ENCODE data around the gene UQCRC1. TPM values are rescaled to one million over a fixed set of nuclear protein-coding genes. Genes with fewer than 3 reads are reported as not detected.
A peak's percentile ranks its signal among the peaks of the same experiment; 100 is the strongest.

The UQCRC1 gene
- total RNA-seq (138 TPM), polyA plus RNA-seq (ENCODE audit: insufficient read depth in 1 of 8, insufficient read length in 8 of 8, low replicate concordance in 1 of 8) (100 to 1,000 TPM; 167 to 201 (median 195) TPM)
- long read RNA-seq, donor 1, transcript UQCRC1-201 (13 exons, 1,985 nt): major isoform, 21 of 21 reads
- long read RNA-seq, donor 1, partial matches to known transcripts: 0 of 21 reads
- long read RNA-seq, donor 1, other reads (novel, unspliced or antisense): 0 of 21 reads
- long read RNA-seq, donor 2, transcript UQCRC1-201 (13 exons, 1,985 nt): major isoform, 5 of 5 reads
- long read RNA-seq, donor 2, partial matches to known transcripts: 0 of 5 reads
- long read RNA-seq, donor 2, other reads (novel, unspliced or antisense): 0 of 5 reads
- long read RNA-seq, donor 3, transcript UQCRC1-201 (13 exons, 1,985 nt): major isoform, 75 of 84 reads
- long read RNA-seq, donor 3, partial matches to known transcripts: 7 of 84 reads
- long read RNA-seq, donor 3, other reads (novel, unspliced or antisense): 0 of 84 reads
- long read RNA-seq, donor 4, transcript UQCRC1-201 (13 exons, 1,985 nt): major isoform, 21 of 26 reads
- long read RNA-seq, donor 4, partial matches to known transcripts: 5 of 26 reads
- long read RNA-seq, donor 4, other reads (novel, unspliced or antisense): 0 of 26 reads
- long read RNA-seq, donor 5, transcript UQCRC1-201 (13 exons, 1,985 nt): major isoform, 95 of 130 reads
- long read RNA-seq, donor 5, partial matches to known transcripts: 34 of 130 reads
- long read RNA-seq, donor 5, other reads (novel, unspliced or antisense): 0 of 130 reads
- long read RNA-seq, donor 6, transcript UQCRC1-201 (13 exons, 1,985 nt): major isoform, 91 of 122 reads
- long read RNA-seq, donor 6, partial matches to known transcripts: 22 of 122 reads
- long read RNA-seq, donor 6, other reads (novel, unspliced or antisense): 7 of 122 reads
- long read RNA-seq, donor 7, transcript UQCRC1-201 (13 exons, 1,985 nt): major isoform, 60 of 80 reads
- long read RNA-seq, donor 7, partial matches to known transcripts: 20 of 80 reads
- long read RNA-seq, donor 7, other reads (novel, unspliced or antisense): 0 of 80 reads
- long read RNA-seq, donor 8, transcript UQCRC1-201 (13 exons, 1,985 nt): major isoform, 23 of 24 reads
- long read RNA-seq, donor 8, partial matches to known transcripts: 0 of 24 reads
- long read RNA-seq, donor 8, other reads (novel, unspliced or antisense): 0 of 24 reads
- long read RNA-seq, donor 9, transcript UQCRC1-201 (13 exons, 1,985 nt): major isoform, 41 of 48 reads
- long read RNA-seq, donor 9, partial matches to known transcripts: 7 of 48 reads
- long read RNA-seq, donor 9, other reads (novel, unspliced or antisense): 0 of 48 reads
- long read RNA-seq, donor 10, transcript UQCRC1-201 (13 exons, 1,985 nt): major isoform, 71 of 71 reads
- long read RNA-seq, donor 10, partial matches to known transcripts: 0 of 71 reads
- long read RNA-seq, donor 10, other reads (novel, unspliced or antisense): 0 of 71 reads
- long read RNA-seq, donor 11, transcript UQCRC1-201 (13 exons, 1,985 nt): major isoform, 42 of 47 reads
- long read RNA-seq, donor 11, partial matches to known transcripts: 5 of 47 reads
- long read RNA-seq, donor 11, other reads (novel, unspliced or antisense): 0 of 47 reads

DNA sequence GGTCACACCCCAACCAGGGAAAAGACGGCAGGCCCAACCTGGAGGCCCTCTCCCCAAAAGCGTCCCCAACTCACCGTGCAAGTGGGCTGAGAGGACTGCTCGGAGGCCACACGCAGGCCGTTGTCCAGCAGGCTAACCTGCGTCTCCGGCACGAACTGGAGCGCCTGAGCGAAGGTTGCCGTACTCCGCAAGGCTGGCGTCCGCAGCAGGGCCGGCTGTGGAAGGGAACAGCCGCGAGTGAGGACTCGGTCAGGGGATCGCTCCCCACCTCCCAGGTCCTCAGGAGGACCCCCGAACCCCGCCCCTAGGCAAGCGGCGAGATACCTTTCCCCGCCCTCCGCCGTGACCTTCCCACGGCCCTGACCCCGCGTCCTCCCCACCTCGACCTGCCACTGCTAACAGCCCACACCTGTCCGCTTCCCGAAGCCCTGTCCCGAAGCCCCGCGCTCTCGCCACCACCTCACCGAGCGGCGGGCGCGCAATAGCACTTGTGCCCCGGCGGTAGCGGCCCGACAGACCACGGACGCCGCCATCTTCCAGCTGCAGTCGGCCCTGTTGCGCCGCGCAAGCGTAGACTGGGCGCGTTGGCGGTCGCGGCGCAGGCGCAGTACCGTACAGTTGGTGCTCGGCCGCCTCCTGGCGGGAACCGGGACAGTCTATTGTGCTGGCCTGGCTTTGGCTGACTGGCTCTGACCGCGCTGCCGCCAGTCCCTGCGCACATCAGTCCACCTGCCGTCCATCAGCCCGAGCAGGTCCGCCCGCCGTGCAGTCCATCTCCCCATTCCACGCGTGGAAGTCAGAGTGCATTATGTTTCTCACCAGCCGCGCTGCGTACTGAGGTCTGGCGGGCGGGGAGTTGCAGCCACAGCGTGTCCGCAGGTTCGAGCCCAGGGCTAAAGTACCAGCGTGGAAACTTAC is at the start of gene UQCRC1:
Gene UQCRC1 (minus strand): TSS at position 559 of the 918 bp plus-strand sequence. CDS start 26 bp downstream, at position 533.
- DNase-seq: peak; percentile 97
- Histone ChIP-seq H3K4me1 (ENCODE audit: control insufficient read depth, insufficient read depth, low read length) (peaks cover 5% of the 10 kb centered on the region), H3K9me3 (replicated peaks; ENCODE audit: control insufficient read depth, low read depth, low read length) (no peaks in the 10 kb centered on the region), H3K27ac (ENCODE audit: low read length) (peak within 1 kb of the TSS; percentile 82), H3K27me3 (ENCODE audit: control insufficient read depth, insufficient read depth, low read length) (peaks cover 12% of the 10 kb centered on the region), H3K36me3 (ENCODE audit: control insufficient read depth, insufficient read depth, low read length) (peaks cover 23% of the 10 kb centered on the region), H3K4me3 (ENCODE audit: low read length) (peak within 1 kb of the TSS; percentile 99)
- 1% methylated on average over 80 of the region's 86 CpGs for WGBS (ENCODE audit: insufficient coverage)

DNA sequence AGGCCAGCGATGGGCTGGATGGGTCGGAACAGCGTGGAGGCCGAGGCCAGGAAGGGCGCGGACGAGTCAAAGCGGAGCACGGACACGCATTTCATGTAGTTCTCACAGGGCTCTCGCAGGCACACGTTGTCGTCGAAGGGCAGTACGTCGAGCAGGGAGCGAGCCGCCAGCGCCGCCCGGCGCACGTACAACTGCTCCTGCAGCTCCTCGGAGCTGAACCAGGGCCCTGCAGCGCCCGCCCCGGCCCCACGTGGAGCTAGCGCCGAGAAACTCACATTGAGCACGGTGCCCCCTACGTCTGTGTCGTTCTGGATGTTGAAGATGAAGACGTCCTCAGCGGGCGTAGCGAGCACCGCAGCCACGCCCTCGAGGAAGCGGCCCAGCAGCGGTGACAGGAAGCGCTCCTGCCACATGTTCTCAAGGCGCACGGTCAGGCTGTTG is 47.4 kb upstream of the UQCRC1 start:
- 50% methylated on average over 45 of the region's 45 CpGs for WGBS (ENCODE audit: insufficient coverage)
- H3K9me3 ChIP-seq (replicated peaks; ENCODE audit: control insufficient read depth, low read depth, low read length): no peaks in the 10 kb centered on the region
- no peak for DNase-seq
- no peaks in the 10 kb centered on the region for H3K36me3 ChIP-seq (ENCODE audit: control insufficient read depth, insufficient read depth, low read length)
- peaks cover 16% of the 10 kb centered on the region for H3K4me1 ChIP-seq (ENCODE audit: control insufficient read depth, insufficient read depth, low read length)
- peaks cover 46% of the 10 kb centered on the region for H3K27me3 ChIP-seq (ENCODE audit: control insufficient read depth, insufficient read depth, low read length)
- H3K27ac ChIP-seq (ENCODE audit: low read length): no peak overlapping the region
- peak overlapping the region; percentile 46 for H3K4me3 ChIP-seq (ENCODE audit: low read length)

DNA sequence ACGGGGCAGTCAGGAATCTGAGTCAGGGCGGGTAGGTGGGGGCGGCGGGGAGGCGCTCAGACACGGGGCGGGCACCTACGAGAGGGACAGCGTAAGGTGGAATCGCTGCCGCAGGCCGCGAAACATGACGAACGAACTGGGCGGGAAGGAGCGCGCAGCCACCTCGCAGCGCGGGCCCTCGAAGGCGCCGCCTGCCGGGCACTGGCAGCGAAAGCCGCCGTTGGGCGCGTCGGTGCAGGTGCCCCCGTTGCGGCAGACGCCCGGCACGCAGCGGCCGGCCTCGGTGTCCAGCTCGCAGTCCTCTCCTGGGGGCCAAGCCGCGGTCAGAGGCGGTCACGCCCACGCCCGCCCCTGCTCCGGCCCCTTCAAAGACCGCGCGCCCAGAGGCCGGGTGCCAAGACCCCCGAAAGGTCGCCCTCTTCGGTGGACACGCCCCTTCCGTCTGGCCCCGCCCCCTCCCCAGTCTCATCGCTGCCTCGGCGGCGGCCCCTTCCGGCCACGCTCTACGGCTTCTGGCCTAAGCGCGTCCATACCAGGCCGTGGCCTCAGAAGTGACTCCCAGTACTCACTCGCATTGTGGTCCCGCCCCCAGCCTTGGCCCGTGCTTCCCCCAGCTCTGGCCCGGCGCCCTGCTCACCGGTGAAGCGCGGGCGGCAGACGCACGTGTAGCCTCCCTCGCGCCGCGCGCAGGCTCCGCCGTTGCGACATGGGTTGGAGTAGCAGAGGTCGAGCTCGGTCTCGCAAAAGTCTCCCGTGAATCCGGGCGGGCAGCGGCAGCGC is 46.8 kb upstream of the UQCRC1 start:
- peak; percentile 82 for DNase-seq
- Histone ChIP-seq H3K27ac (ENCODE audit: low read length) (no peak overlapping the region), H3K4me3 (ENCODE audit: low read length) (peak overlapping the region; percentile 46), H3K9me3 (replicated peaks; ENCODE audit: control insufficient read depth, low read depth, low read length) (no peaks in the 10 kb centered on the region), H3K4me1 (ENCODE audit: control insufficient read depth, insufficient read depth, low read length) (peaks cover 11% of the 10 kb centered on the region), H3K36me3 (ENCODE audit: control insufficient read depth, insufficient read depth, low read length) (no peaks in the 10 kb centered on the region), H3K27me3 (ENCODE audit: control insufficient read depth, insufficient read depth, low read length) (peaks cover 44% of the 10 kb centered on the region)
- WGBS (ENCODE audit: insufficient coverage): 1% methylated on average over 92 of the region's 94 CpGs

DNA sequence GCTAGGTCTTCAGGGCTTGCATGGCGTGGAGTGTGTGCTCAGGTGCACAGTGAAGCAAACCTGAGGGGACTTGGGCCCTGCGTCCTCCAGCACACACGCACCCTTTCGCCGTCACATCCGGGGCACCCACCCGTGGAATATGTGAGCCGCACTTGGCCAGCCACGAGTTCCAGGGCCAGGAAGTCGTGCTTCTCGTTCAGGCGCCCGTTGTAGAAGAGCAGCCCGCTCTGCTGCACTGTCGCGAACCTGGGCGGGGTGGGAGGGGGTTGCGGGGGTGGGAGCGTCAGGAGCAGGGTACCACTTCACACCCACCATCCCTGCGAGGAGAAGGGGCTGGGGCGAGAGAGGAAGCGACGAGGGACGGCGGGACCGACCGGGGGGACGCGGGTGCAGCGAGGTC is 46.2 kb upstream of the UQCRC1 start:
- Histone ChIP-seq H3K9me3 (replicated peaks; ENCODE audit: control insufficient read depth, low read depth, low read length) (no peaks in the 10 kb centered on the region), H3K4me1 (ENCODE audit: control insufficient read depth, insufficient read depth, low read length) (peaks cover 5% of the 10 kb centered on the region), H3K27ac (ENCODE audit: low read length) (no peak overlapping the region), H3K36me3 (ENCODE audit: control insufficient read depth, insufficient read depth, low read length) (no peaks in the 10 kb centered on the region), H3K4me3 (ENCODE audit: low read length) (peak overlapping the region; percentile 26), H3K27me3 (ENCODE audit: control insufficient read depth, insufficient read depth, low read length) (peaks cover 38% of the 10 kb centered on the region)
- 30% methylated on average over 15 of the region's 30 CpGs for WGBS (ENCODE audit: insufficient coverage)
- no peak for DNase-seq

DNA sequence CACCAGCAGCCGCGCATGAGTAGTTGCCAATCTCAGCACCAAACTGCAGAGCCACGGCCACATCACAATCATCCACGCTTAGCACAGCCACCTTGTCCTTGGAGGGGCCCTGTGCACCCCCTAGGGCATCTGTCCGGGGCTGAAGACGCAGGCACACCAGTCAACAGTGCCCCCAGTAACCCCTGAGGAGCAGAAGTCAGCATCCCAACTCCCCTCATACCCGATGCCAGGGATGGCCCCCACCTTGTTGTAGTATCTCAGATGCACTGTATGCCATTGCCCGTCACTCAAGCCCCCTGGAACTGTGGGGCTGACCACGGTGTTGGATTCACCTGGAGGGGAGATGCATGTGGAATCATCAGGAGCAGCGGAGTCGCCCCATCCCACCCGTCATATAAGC is 45.6 kb upstream of the UQCRC1 start:
- DNase-seq: no peak
- H3K9me3 ChIP-seq (replicated peaks; ENCODE audit: control insufficient read depth, low read depth, low read length): no peaks in the 10 kb centered on the region
- no peaks in the 10 kb centered on the region for H3K36me3 ChIP-seq (ENCODE audit: control insufficient read depth, insufficient read depth, low read length)
- WGBS (ENCODE audit: insufficient coverage): 95% methylated on average over 7 of the region's 12 CpGs
- peaks cover 33% of the 10 kb centered on the region for H3K27me3 ChIP-seq (ENCODE audit: control insufficient read depth, insufficient read depth, low read length)
- no peak overlapping the region for H3K4me3 ChIP-seq (ENCODE audit: low read length)
- peaks cover 5% of the 10 kb centered on the region for H3K4me1 ChIP-seq (ENCODE audit: control insufficient read depth, insufficient read depth, low read length)
- no peak overlapping the region for H3K27ac ChIP-seq (ENCODE audit: low read length)

DNA sequence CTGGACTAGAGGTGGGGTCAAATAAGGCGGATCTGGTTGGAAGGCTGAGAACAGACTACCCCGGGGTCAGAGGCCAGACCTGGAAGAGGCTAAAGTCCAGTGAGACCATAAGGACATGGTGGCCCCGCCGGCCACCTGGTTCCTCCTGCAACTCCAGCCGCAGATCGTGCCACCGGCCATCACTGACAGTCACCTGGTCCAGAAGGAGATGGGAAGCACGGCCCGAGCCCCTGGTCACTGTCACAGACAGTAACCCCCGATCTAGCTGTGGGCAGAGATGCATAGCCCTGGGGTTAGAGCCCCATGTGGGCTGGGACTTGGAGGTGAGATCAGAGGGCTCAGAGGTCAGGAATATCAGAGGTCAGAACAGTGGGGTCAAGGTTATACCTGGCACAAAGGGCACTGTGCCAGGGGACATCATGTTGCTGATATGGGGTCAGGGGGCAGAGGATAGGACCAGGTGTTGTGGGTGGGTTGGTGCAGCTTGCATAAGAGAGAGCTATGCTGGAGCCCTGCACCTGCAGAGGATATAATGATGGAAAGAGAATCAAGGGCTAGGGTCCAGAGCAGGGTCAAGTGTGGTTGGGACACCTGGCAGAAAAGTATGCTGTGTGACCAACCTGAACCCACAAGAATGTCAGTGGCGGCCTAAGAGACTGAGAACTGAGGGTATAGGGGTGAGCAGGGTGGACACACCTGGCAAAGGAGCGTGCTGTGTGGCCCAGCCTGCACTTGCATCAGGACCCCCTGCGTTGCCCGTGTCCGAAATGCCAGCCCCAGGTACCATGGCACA is 43.7 kb upstream of the UQCRC1 start:
- Histone ChIP-seq H3K27ac (ENCODE audit: low read length) (no peak overlapping the region), H3K36me3 (ENCODE audit: control insufficient read depth, insufficient read depth, low read length) (no peaks in the 10 kb centered on the region), H3K4me1 (ENCODE audit: control insufficient read depth, insufficient read depth, low read length) (peaks cover 5% of the 10 kb centered on the region), H3K9me3 (replicated peaks; ENCODE audit: control insufficient read depth, low read depth, low read length) (no peaks in the 10 kb centered on the region), H3K4me3 (ENCODE audit: low read length) (no peak overlapping the region), H3K27me3 (ENCODE audit: control insufficient read depth, insufficient read depth, low read length) (peaks cover 20% of the 10 kb centered on the region)
- no peak for DNase-seq
- 91% methylated on average over 12 of the region's 15 CpGs for WGBS (ENCODE audit: insufficient coverage)

DNA sequence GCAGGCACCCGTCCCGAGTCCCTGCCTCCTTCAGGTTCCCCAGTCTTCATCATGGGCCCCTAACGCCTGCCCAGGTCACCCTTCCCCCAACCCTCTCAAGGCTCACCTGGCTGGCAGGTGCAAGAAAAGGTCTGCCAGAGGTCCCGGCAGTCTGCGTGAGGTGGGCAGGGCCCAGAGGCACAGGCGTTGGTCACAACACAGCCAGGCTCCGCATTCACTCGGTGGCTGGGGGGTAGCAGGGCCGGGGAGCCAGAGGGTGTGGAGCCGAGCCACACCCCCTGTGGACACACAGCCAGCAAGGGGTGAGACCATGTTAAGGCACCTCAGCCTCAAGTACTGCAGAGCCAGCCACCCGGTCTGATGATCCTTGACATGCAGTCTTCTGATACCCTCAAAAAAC is 42.3 kb upstream of the UQCRC1 start:
- 69% methylated on average over 11 of the region's 11 CpGs for WGBS (ENCODE audit: insufficient coverage)
- Histone ChIP-seq H3K27me3 (ENCODE audit: control insufficient read depth, insufficient read depth, low read length) (peaks cover 11% of the 10 kb centered on the region), H3K4me1 (ENCODE audit: control insufficient read depth, insufficient read depth, low read length) (peaks cover 4% of the 10 kb centered on the region)

DNA sequence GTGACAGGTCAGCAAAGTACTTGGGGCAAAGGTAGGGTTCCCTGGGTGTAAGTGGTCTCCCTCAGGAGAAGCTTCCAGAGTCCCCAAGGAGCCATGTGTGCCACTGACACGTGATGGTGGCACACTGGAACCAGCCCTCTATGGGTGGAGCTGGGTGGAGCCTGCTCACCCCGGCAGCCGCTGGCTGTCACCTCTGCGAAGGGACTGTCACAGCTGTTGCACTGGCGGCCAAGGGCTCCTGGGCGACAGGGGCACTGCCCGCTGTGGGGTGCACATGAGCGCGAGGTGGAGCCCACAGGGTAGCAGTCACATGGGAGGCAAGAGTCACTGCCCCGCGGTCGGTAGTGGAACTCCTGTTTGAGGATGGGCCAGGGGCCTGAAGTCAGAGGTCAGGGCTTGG is 41.3 kb upstream of the UQCRC1 start:
- no peak for DNase-seq
- Histone ChIP-seq H3K36me3 (ENCODE audit: control insufficient read depth, insufficient read depth, low read length) (no peaks in the 10 kb centered on the region), H3K4me1 (ENCODE audit: control insufficient read depth, insufficient read depth, low read length) (no peaks in the 10 kb centered on the region), H3K4me3 (ENCODE audit: low read length) (no peak overlapping the region), H3K27me3 (ENCODE audit: control insufficient read depth, insufficient read depth, low read length) (peaks cover 7% of the 10 kb centered on the region), H3K9me3 (replicated peaks; ENCODE audit: control insufficient read depth, low read depth, low read length) (no peaks in the 10 kb centered on the region), H3K27ac (ENCODE audit: low read length) (no peak overlapping the region)
- 79% methylated on average over 12 of the region's 12 CpGs for WGBS (ENCODE audit: insufficient coverage)

More for the DNA sequence above, 42.3 kb upstream of the UQCRC1 start:
- DNase-seq: no peak
- H3K27ac ChIP-seq (ENCODE audit: low read length): no peak overlapping the region
- H3K4me3 ChIP-seq (ENCODE audit: low read length): no peak overlapping the region
- H3K9me3 ChIP-seq (replicated peaks; ENCODE audit: control insufficient read depth, low read depth, low read length): no peaks in the 10 kb centered on the region
- H3K36me3 ChIP-seq (ENCODE audit: control insufficient read depth, insufficient read depth, low read length): no peaks in the 10 kb centered on the region
